Activated CD8-positive, alpha-beta memory T cell treated with anti-CD3 and anti-CD28 coated beads for 36 hours (primary cell): ENCODE measurements around the gene LDHAL6B. TPM values are rescaled to one million over a fixed set of nuclear protein-coding genes. Genes with fewer than 3 reads are reported as not detected.

Experiments
- CTCF ChIA-PET: fragments of 350-600 bp; sonication (Branson Sonifier 250); formaldehyde crosslinking; loops from one replicate; lab custom pipeline; 2021; ENCODE audit warnings: antibody characterized with exemption; lab: Charles Lee
- POLR2A ChIA-PET: fragments of 350-600 bp; sonication (Branson Sonifier 250); formaldehyde crosslinking; loops from one replicate; lab custom pipeline; 2021; ENCODE audit warnings: antibody characterized with exemption; lab: Charles Lee
- total RNA-seq, 2 experiments: library from RNA; stranded (reverse); gene quantifications; one replicate each; pipeline ENCODE4 v1.2.3, GENCODE V29; 2021

LDHAL6B gene
- total RNA-seq, 2 experiments from 2014 or later: not detected

DNA sequence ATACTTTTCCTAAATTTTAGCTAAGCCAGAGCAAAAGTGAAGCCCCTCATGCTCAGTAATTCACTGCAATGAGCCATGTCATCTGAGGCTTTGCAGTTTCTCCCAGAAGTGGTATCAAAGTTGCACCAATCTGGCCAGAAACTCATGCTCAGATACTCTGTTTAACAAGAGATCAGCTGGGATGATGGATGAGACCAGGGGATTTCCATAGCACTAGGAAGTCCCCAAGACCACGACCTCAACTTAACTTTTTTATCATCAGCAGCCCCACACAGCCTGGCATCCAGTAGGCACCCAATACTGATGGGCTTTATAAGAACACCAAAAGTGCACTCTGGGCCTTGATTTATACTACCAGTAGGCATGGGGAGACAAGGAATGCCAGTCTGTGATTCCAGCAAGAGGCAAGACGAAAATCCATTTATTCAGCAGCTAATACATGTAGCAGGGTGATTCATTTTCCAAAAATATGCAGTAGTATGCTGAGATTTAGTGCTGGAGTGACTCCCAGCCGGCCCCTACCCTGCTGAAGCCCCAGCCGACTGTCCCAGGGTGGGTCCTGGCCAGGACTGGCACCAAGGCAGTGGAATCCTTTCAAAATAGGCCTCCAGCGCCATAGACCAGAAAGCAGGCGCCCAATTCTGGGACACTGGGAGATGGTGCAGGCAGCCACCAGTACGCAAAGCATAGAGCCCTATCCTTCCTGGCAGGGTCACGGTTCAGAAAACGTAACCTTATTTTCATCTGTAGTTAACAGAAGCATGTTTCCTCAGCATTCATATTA, 612 bp upstream of the LDHAL6B start:
- CTCF ChIA-PET: no interaction called here
- POLR2A ChIA-PET: no interaction called here

DNA sequence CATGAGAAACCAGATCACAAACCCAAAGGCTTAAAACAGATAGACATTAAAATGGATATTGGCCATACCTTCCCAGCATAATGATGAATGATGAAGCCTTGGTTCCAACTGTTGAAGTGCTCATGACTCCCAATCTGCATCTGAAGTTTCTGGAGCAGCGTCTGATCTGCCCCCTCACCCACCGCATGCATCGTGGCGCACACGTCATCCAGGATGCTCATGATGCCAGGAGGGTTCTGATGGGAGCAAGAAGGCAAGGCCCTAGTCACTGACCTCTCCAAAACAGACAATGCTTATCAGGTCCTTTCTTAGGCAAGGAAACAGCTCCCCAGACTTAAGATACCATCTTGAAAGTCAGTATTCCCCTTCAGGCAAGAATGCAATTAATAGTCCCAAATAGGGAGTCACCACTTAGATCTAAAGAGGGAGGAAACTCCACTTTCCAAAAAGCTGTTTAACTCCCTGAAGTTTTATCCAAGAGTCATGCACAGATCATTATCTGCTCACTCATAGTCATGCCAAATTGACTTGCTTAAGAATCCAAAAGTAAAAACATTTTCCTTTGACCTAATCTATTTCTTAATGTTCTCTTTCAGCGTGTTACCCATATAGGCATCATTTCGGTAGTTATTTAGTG, 2.1 kb downstream of the LDHAL6B start:
- POLR2A ChIA-PET: no interaction called here
- CTCF ChIA-PET: no interaction called here

DNA sequence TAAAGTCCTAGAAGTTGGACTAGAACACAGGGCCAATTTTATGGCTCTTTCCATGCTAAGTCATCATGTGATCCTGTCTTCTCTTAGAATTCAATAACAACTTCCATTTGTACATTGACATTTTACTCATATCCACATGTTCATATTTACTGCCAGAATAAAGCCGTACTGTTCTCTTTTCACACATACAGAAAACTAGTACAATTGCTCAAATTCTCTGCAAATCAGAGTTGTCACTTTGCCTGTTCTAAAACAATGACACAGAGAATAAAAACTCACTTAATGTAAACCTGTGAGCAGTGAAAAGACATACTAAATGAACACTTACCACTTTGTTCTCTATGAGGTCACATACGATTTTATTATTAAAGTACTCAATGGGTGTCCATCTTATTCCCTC, 3.5 kb downstream of the LDHAL6B start:
- ChIA-PET POLR2A (no interaction called here), CTCF (no interaction called here)

DNA sequence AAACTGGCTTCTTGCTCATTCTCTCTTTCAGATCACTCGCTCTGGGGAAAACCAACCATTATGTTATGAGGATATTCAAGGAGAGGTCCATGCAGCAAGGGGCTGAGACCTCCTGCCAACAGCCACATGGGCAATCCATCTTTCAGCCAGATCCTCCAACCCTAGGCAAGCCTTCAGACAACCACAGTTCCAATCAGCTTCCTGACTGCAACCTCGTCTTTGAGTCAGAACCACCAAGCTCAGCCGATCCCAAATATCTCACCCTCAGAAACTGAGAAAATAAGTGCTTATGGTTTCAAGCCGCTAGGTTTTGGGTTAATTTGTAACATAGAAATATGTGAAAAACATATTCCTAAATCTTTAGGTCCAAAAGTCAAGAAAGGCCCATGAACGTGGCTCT, 10.3 kb downstream of the LDHAL6B start:
- CTCF ChIA-PET: no interaction called here

DNA sequence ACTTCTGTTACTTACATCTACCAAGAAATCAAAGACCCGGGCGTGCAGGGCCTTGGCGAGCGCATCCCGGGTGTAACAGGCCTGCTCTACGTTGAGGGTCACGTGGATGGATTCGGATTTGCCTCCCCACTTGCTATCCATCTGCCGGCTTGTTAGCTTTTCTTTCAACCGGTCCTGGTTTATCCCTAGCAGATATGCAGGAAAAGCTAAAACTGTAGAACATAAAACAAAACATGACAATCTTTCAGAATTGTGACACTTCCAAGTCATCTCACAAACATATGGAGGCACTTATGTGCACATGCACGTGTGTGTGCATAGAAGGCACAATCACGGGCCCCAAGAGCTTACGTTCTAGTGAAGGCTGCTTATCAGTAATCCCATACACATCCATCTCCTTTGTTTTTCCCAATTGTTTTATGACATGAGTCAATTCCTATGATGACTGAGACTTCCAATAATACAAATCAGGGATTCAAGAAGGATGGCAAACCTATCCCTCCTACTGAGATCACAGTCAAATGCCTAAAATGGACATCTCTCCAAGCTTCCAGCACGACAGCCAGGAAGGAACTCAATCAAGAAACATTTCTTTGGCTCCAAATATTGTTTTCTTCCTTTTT, 11.3 kb downstream of the LDHAL6B start:
- POLR2A ChIA-PET: no interaction called here
- CTCF ChIA-PET: no interaction called here

More for the DNA sequence above, 10.3 kb downstream of the LDHAL6B start:
- POLR2A ChIA-PET: no interaction called here

DNA sequence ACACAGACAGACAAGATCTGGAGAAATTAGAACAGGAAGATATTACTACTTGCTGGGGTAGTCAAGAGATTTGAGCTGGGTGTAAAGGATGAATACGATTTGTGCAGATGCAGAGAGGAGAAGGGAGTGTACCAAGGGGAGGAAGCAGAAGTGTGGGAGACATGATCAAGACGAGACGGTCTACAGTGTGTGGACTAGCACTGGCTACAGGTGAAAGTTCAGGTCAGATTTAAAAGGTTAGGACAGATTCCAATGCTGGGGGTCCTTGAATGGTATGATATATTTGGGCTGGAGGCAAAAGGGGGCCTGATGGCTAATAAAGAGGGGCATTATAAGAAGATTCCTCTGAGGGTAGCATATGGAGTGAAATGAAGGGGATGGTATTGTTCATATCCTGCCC, 12.1 kb downstream of the LDHAL6B start:
- CTCF ChIA-PET: no interaction called here
- POLR2A ChIA-PET: no interaction called here

DNA sequence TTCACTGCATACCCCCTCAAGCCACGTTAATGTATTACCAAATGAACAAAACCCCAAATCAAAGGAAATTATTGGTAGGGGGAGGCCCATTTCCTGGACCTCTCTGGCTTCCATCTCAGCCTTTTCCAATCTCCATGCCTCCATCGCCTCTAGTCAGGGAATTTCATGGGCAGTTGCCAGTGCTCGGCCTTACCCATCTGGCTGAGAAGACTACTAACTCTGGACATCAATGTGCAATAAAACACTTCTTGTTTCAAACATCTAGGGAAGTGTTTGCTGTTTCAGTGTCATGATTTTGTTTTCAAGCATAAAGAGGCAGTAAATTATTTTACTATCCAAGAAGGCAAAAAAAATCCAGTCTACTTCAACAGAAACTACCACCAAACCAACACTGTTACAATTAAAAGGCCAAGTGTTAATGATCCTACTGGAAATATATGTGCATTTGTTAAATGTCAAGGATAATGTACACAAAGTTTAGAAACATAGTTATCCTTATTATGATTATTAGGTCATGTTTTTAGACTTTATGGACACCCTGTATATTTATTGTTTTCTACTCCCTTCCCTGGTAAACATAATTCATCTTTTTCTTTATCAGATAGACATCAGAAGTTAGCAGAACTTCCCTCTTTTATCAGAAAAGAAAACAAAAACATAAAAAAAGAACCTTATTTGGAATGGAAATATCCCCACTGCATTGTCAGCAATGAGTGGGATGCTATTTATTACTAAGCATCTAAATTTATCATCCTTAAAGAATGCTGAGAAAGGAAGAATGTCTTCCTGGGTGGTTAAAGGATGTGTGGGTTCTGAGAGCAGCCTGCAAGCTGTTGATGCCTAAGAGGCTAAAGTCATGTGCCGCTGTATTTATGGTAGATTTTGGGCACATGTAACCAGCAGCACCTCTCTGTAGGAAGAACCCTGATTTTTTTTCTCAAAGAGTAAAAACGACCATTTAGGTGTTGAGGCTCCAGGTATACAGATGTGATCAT, 15.2 kb downstream of the LDHAL6B start:
- ChIA-PET POLR2A (no interaction called here), CTCF (no interaction called here)

DNA sequence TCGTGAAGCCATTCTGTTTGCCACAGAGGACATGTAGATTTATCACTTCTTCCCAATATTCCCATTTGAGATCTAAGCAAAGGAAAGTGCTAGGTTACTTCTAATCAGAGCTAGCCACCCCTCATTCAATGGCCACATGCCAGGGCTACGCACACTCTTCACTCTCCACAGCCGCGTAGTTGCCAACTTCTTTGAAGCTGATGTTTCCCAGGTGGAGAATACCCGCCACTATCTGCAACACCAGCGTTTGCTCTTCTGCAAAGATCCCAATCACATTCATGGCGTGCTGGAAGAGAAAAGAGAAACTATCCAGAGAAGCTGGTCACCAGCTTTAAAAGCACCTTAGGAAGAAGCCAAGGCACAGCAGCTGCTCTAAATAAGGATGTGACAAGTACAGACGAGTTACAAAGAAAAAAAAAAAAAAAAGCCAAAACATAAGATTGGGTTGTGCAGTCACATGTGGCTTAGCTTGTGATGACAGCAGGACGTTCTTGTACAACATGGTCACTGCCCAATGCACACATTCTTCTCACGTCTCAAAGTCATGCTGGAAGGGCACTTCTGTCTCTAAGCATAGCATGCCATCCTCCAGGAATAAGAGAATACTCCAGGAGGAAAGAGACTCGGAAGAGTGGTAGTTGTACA, 16.4 kb downstream of the LDHAL6B start:
- ChIA-PET CTCF (no interaction called here), POLR2A (no interaction called here)

DNA sequence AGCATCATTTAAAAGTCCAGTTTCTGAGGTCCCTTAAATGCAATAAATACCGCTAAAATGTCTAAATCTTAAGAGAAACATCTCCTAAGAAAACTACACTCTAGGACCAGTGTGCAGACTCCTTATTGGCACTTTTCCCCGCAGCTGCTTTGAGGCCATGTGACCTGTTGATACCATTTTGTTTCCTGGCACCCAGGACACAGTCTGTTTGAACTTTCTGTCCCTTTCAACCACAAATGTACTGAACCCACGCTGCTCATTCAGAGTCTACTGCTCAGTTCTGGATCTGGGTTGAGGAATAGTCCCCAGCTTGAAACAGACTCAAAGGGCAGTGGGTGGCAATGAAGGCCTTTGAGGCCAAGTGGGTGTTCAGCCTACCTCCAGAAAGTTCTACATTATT, 17.1 kb downstream of the LDHAL6B start:
- ChIA-PET POLR2A (no interaction called here), CTCF (no interaction called here)

DNA sequence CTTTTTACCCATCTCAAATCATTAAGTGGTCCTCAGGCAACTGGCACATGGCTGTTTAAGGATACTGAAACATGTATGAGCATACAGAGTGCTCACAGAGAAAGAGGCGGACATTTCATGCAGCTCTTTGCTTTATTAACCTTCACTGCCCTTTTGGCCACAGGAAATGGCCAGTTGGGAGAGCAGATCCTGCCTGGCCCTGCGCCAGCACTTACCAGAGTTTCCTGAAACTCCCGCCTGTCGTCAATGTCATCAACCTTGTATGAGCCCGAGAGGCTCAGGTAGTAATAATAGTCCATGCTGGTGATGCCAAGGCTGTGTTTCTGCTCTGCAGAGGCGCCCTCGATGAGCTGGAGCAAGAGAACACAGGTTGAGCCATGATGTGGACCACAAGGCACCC, 17.8 kb downstream of the LDHAL6B start:
- CTCF ChIA-PET: no interaction called here
- POLR2A ChIA-PET: no interaction called here

DNA sequence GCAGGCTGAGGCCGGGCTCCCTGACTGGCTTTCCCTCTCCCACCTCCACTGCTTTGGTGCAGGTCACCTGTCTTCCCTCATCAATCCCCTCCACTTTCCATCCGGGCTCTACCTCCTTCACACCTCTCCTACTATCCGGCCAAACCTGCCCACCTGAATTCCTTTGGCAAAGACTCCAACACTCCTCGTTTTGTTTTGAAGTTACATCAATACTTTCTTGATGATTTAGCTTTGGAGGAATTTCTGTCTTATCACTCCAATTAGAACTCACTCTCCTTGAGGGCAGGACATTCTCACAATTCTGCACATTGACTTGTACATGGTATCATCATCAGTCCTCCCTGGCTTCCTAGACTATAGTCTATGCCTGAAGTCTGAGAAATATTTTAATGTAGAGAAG, 20.4 kb downstream of the LDHAL6B start:
- POLR2A ChIA-PET: no interaction called here
- CTCF ChIA-PET: no interaction called here

DNA sequence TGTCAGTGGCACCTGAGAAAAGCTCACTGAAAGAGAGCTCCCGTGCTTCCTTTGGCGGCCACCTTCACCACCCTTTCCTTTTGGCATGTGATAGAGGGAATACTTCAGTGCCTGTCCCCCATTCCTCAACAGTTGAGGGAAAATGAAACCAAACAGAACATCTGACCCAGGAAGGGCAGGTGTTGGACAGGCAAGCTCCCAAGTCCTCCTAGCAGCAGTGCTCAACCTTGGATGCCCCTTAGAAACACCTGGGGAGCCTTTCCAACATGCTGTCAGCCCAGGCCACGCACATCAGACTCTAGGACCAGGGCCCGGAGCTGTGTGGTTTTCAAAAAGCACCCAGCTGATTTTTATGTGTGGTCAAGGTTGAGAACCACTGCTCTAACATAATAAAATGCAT, 22.4 kb downstream of the LDHAL6B start:
- ChIA-PET POLR2A (no interaction called here), CTCF (no interaction called here)

DNA sequence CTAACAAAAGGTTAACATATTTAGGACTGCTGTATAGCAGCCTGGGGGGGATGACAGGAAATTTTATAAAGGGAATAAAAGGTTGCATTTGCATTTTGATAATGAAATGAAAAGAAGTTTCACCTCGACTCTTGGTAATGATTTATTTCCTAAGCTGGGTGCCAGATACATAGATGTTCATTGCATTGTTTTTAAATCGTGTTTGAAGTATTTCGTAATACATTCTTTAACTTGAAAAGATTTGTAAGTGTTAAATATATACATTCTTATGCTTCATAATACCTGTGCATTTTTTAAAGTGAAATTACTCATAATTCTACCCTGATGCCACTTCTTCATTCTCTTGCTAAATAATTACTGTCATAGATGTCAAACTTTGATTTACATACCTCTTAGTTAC, 22.8 kb downstream of the LDHAL6B start:
- ChIA-PET POLR2A (no interaction called here), CTCF (no interaction called here)

DNA sequence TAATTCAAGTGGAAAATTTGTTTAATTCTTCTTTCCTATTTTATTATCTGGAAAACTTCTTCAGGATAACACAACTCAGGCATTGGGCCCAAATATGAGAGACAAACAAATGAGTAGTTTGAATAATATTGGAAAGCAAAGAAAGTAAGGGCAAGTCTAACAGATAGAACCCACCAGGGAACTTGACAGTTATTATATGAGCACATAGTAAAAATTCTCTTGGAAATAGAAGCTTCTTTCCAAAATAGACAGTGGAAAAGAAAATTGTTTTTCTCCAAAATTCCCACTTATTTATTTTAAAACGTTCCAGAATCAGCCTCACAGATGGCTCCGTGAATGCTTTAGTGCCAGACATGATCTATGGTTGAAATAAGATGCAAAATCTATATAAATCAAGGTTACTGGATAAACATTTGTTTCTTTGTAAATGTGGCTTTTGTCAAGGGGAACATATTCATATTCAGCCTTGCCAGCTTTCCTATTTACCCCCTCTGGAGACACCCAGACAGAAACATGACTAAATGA, 23.9 kb downstream of the LDHAL6B start:
- ChIA-PET CTCF (no interaction called here), POLR2A (no interaction called here)

DNA sequence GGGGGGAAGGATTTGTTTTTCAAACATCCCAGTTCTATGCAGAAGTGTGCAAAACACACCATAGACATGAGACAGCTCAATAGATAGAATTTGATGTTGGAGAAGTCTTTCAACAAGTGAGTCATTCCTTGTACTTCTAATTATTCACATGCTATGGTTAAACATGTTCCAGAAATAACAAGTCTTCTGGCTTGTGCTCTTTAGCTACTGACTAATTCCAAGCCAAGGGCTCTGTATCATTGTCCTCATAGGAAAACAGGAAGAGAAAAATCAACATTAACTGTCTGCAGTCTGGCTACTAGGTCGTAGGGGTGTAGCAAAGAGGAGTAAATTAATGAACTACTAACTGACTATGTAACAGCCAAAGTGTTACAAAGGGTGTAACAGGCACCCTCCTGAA, 25.8 kb downstream of the LDHAL6B start:
- CTCF ChIA-PET: no interaction called here
- POLR2A ChIA-PET: no interaction called here

DNA sequence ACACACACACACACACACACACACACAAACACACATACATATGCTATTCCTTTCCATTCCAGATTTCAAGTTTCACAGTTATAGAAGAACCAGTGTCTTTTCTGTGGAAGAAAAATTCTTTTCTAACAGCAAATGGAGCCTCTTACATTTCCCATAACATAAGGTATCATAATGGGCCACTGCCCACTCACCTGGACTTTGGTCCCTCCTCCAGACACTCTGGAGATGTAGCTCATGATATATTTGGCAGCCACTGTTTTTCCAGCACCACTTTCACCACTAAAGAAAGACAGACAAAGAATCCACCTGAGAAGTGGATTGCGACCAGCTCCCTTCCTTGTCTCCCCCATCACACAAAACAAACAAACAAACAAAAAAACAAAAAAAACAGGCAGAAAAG, 29.8 kb downstream of the LDHAL6B start:
- ChIA-PET CTCF (interaction anchor here (0.7 kb wide), 1 partner anchor 35 kb away, joined by 3 read pairs; no protein-coding TSS in a partner anchor), POLR2A (no interaction called here)

DNA sequence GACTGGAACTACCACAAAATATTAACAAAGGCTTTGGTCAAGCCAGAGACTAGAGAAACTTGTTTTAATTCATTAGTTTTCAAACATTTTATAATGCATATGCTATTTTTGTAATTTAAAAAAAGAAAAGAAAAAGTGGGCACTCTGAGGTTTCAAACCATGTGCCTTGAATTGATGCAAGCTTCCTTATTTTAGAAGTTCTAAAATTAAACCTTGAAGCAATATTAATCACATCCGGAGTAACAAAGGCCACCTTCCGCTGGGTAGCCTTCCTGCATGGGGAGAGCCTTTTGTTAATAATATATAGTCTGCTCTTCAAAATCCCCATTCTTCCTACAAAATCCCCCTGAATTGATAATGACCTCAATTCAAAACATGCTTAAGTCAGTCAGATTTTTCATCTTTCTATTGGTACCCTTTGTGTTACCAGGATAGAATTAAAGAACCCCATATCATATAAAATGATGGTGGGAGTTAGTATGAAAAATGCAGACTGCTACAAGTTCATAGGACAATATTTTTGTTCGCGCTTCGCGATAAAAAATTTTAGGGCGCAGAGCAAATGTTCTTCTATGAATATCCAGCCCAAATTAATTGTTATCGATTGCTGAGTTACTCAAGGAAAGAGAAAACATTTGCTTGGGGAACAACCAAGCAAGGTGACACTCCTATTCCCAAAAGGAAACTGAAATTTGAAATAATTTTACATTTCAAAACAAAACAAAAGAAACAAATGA, 30.6 kb downstream of the LDHAL6B start:
- CTCF ChIA-PET: interaction anchor here (1.0 kb wide), 1 partner anchor 10 kb away, joined by 3 read pairs; no protein-coding TSS in a partner anchor
- POLR2A ChIA-PET: no interaction called here

DNA sequence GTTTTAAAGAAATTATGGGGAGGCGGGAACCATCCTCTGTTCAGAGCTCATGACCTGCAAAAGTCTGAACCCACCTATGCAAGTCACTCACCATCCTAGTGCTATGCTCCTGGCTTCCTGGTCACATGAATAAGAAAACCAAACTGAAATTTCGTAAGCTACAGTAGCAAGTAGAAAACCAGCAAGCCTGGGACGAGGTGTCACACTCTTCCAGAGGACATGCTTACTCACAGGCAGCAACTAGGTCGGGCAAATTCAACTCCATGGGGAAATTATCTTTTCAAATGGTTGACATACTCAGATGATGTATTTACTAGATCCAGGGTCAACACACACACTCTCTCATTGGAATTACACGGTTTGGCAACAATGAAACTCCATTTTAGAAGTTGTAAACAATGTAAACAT, 31.3 kb downstream of the LDHAL6B start:
- CTCF ChIA-PET: interaction anchor here (1.0 kb wide), 1 partner anchor 9 kb away, joined by 3 read pairs; no protein-coding TSS in a partner anchor
- POLR2A ChIA-PET: no interaction called here
